Vagina (tissue), 2 donors: ENCODE measurements around the gene WFDC12. TPM values are rescaled to one million over a fixed set of nuclear protein-coding genes. Genes with fewer than 3 reads are reported as not detected.
A peak's percentile ranks its signal among the peaks of the same experiment; 100 is the strongest.

Experiments
- DNase-seq, 2 donors: peaks; one replicate each; pipeline ENCODE4 v3.0.0-alpha.2; 2017; ENCODE audit errors: extremely low spot score in 2 of 2
- H3K27ac ChIP-seq: fragments of 200-600 bp; sonication (generic); one replicate; pipeline ENCODE4 v1.5.1; 2019
- H3K27me3 ChIP-seq: fragments of 200-600 bp; sonication (generic); one replicate; pipeline ENCODE4 v1.5.1; 2019
- H3K36me3 ChIP-seq, 2 donors: fragments of 200-600 bp; sonication (generic); one replicate each; pipeline ENCODE4 v1.5.1; 2017 to 2019
- H3K4me1 ChIP-seq: fragments of 200-600 bp; sonication (generic); one replicate; pipeline ENCODE4 v1.5.1; 2019
- H3K4me3 ChIP-seq, 2 donors: fragments of 200-600 bp; sonication (generic); 1 replicate in 1 of 2; 2 replicates in 1 of 2; pipeline ENCODE4 v1.5.1; 2016 to 2019
- H3K9me3 ChIP-seq: fragments of 200-600 bp; sonication (generic); one replicate; pipeline ENCODE4 v1.5.1; 2019
- CTCF ChIP-seq, 3 experiments: fragments of 450-650 bp in 2 of 3; fragments of 200-600 bp in 1 of 3; sonication (generic) in 1 of 3; IDR thresholded peaks; one replicate each; pipeline ENCODE4 v1.5.1; 2017 to 2019; ENCODE audit warnings: antibody characterized with exemption in 3 of 3, mild to moderate bottlenecking in 2 of 3, moderate library complexity in 2 of 3
- POLR2A ChIP-seq, 2 donors: fragments of 450-650 bp; IDR thresholded peaks; one replicate each; pipeline ENCODE4 v1.6.1; 2017; ENCODE audit warnings: antibody characterized with exemption in 2 of 2, mild to moderate bottlenecking in 2 of 2, moderate library complexity in 2 of 2
- POLR2AphosphoS5 ChIP-seq, 2 donors: sonication (generic); formaldehyde crosslinking; IDR thresholded peaks; one replicate each; pipeline ENCODE4 v1.9.0; 2017; ENCODE audit warnings: antibody characterized with exemption in 2 of 2, mild to moderate bottlenecking in 2 of 2, low read depth in 1 of 2; ENCODE audit not compliant: insufficient read depth in 1 of 2
- intact Hi-C: fragments of 100-400 bp; cut with DNase I; formaldehyde crosslinking; loops from one replicate; pipeline ENCODE4 v1.15.1; 2023
- total RNA-seq: library from RNA; depleted of rRNA; stranded (reverse); fragments of >200 nt; gene quantifications from one replicate; pipeline ENCODE4 v1.2.3, GENCODE V29; 2016

WFDC12 gene
- total RNA-seq, 1 donor from 2014 or later, result 4.4 TPM

- intact Hi-C loops, result loop anchor here (10.0 kb wide), 1 partner anchor 83 kb away; no protein-coding TSS in a partner anchor
- no peak overlapping the region for H3K27ac ChIP-seq
- H3K9me3 ChIP-seq, result no peaks in the 10 kb centered on the region
- H3K27me3 ChIP-seq, result peaks cover 6% of the 10 kb centered on the region
- H3K4me1 ChIP-seq, result peaks cover 6% of the 10 kb centered on the region
- no peak for DNase-seq
- TF ChIP-seq POLR2AphosphoS5 (IDR thresholded peaks at IDR 0.05; ENCODE audit: insufficient read depth in 1 of 2, low read depth in 1 of 2) (no peak), CTCF (IDR thresholded peaks at IDR 0.05) (no peak), POLR2A (IDR thresholded peaks at IDR 0.05) (no peak)
- peak overlapping the region; percentile 0 to 27 for H3K4me3 ChIP-seq
- no peaks in the 10 kb centered on the region for H3K36me3 ChIP-seq
Measured at GRCh38 chr20:45098103-45098773, 26.0 kb downstream of the WFDC12 start.

- no peak for DNase-seq
Measured at GRCh38 chr20:45097485-45098102, 26.7 kb downstream of the WFDC12 start.

GRCh38 chr20:45096781-45097180 is 27.5 kb downstream of the WFDC12 start:
- Histone ChIP-seq H3K27ac (no peak overlapping the region), H3K9me3 (no peaks in the 10 kb centered on the region), H3K36me3 (no peaks in the 10 kb centered on the region), H3K4me1 (peaks cover 6% of the 10 kb centered on the region), H3K27me3 (peaks cover 6% of the 10 kb centered on the region), H3K4me3 (no peak overlapping the region)
- no peak for TF ChIP-seq POLR2A (IDR thresholded peaks at IDR 0.05)
- TF ChIP-seq POLR2AphosphoS5 (IDR thresholded peaks at IDR 0.05; ENCODE audit: insufficient read depth in 1 of 2, low read depth in 1 of 2), result no peak
- no peak for TF ChIP-seq CTCF (IDR thresholded peaks at IDR 0.05)
- no peak for DNase-seq
- intact Hi-C loops, result loop anchor here (10.0 kb wide), 1 partner anchor 82 kb away; no protein-coding TSS in a partner anchor

More at GRCh38 chr20:45097485-45098102, 26.7 kb downstream of the WFDC12 start:
- Histone ChIP-seq H3K4me1 (peaks cover 6% of the 10 kb centered on the region), H3K4me3 (peak overlapping the region; percentile 0 to 23), H3K36me3 (no peaks in the 10 kb centered on the region), H3K27me3 (peaks cover 6% of the 10 kb centered on the region), H3K9me3 (no peaks in the 10 kb centered on the region), H3K27ac (no peak overlapping the region)
- intact Hi-C loops, result loop anchor here (10.0 kb wide), 1 partner anchor 83 kb away; no protein-coding TSS in a partner anchor
- TF ChIP-seq POLR2AphosphoS5 (IDR thresholded peaks at IDR 0.05; ENCODE audit: insufficient read depth in 1 of 2, low read depth in 1 of 2) (no peak), CTCF (IDR thresholded peaks at IDR 0.05) (peak in 1 of 3 experiments; percentile 7)

GRCh38 chr20:45095805-45096238 is 28.4 kb downstream of the WFDC12 start:
- no peaks in the 10 kb centered on the region for H3K36me3 ChIP-seq
- peaks cover 3% of the 10 kb centered on the region for H3K4me1 ChIP-seq
- DNase-seq, result no peak
- no peak overlapping the region for H3K27ac ChIP-seq
- no peaks in the 10 kb centered on the region for H3K9me3 ChIP-seq
- no peak overlapping the region for H3K4me3 ChIP-seq
- peaks cover 6% of the 10 kb centered on the region for H3K27me3 ChIP-seq
- intact Hi-C loops, result loop anchor here (10.0 kb wide), 1 partner anchor 81 kb away; no protein-coding TSS in a partner anchor
- TF ChIP-seq CTCF (IDR thresholded peaks at IDR 0.05) (peak in 1 of 3 experiments; percentile 38), POLR2A (IDR thresholded peaks at IDR 0.05) (no peak)
